Keratinocyte (primary cell): Measurements from ENCODE around the gene BTBD10.

Experiments
- EZH2 ChIP-seq: IDR thresholded peaks from one replicate; pipeline ENCODE4 v1.6.1; 2012; ENCODE audit warnings: inconsistent platforms, mild to moderate bottlenecking, low read length, moderate library complexity
- TF ChIP-seq, protein P1 (sequence below), 3 experiments: IDR thresholded peaks in 1 of 3; conservative IDR thresholded peaks in 1 of 3; optimal IDR thresholded peaks in 1 of 3; 2 replicates in 2 of 3; 3 replicates in 1 of 3; pipeline versions ENCODE3 to v1.5.1; 2011; ENCODE audit warnings: low read length in 3 of 3, mild to moderate bottlenecking in 3 of 3, moderate library complexity in 2 of 3, control low read depth in 1 of 3, inconsistent platforms in 1 of 3; ENCODE audit not compliant: insufficient read depth in 2 of 3; ENCODE audit errors: extremely low read depth in 1 of 3

DNA sequence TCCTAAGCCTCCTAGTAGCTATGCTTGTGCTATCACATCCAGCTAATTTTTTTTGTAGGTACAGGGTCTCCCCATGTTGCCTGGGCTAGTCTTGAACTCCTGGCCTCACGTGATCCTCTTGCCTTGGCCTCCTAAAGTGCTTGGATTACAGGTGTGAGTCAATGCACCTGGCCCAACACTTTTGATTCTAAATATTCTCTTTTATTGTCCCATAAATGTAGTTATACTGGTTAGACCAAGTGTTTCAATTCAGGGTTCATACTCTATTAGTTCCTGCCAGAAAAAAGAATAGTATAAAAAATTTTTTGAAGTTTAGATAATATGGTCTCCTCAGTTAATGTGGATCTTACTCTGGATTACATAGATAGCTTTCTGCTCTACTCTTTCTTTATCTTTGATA, 39.5 kb upstream of the BTBD10 start:
- TF ChIP-seq, protein P1, sequence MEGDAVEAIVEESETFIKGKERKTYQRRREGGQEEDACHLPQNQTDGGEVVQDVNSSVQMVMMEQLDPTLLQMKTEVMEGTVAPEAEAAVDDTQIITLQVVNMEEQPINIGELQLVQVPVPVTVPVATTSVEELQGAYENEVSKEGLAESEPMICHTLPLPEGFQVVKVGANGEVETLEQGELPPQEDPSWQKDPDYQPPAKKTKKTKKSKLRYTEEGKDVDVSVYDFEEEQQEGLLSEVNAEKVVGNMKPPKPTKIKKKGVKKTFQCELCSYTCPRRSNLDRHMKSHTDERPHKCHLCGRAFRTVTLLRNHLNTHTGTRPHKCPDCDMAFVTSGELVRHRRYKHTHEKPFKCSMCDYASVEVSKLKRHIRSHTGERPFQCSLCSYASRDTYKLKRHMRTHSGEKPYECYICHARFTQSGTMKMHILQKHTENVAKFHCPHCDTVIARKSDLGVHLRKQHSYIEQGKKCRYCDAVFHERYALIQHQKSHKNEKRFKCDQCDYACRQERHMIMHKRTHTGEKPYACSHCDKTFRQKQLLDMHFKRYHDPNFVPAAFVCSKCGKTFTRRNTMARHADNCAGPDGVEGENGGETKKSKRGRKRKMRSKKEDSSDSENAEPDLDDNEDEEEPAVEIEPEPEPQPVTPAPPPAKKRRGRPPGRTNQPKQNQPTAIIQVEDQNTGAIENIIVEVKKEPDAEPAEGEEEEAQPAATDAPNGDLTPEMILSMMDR (optimal IDR thresholded peaks at IDR 0.05 in 1 of 3, IDR thresholded peaks at IDR 0.05 in 1 of 3, conservative IDR thresholded peaks at IDR 0.05 in 1 of 3; ENCODE audit: extremely low read depth in 1 of 3, insufficient read depth in 2 of 3, low read length in 3 of 3) = no peak
- TF ChIP-seq EZH2 = no peak
